Endothelial cell of umbilical vein (primary cell): ENCODE results near the gene LDB3. TPM values are rescaled to one million over a fixed set of nuclear protein-coding genes. Genes with fewer than 3 reads are reported as not detected.

Experiments
- BruUV-seq: library from RNA; stranded (reverse); fragments of 400-500 nt; replicated peaks from 2 replicates; lab custom pipeline; 2021; lab: Mats Ljungman, UMichigan
- CTCF ChIA-PET: fragments of 300-600, 350-600 bp; sonication (Branson Sonifier 250); formaldehyde crosslinking; loops from one replicate; lab custom pipeline; 2021; ENCODE audit warnings: antibody characterized with exemption, inconsistent platforms; lab: Charles Lee
- POLR2A ChIA-PET: fragments of 300-600, 350-600 bp; sonication (Branson Sonifier 250); formaldehyde crosslinking; loops from one replicate; lab custom pipeline; 2021; ENCODE audit warnings: antibody characterized with exemption, inconsistent platforms; lab: Charles Lee
- DNase-seq: peaks from one replicate; pipeline ENCODE4 v3.0.0-alpha.2; 2011; ENCODE audit warnings: low read depth, low spot score
- FAIRE-seq: peaks from 2 replicates; lab custom pipeline; 2011; peaks lifted over from hg19 to GRCh38; lab: Jason Lieb, UNC
- H2AFZ ChIP-seq: 2 replicates; pipeline ENCODE4 v1.6.0; 2012; ENCODE audit warnings: low read depth, low read length, control low read depth, inconsistent platforms
- H3K27ac ChIP-seq: 2 replicates; pipeline ENCODE4 v1.5.1; 2011; ENCODE audit warnings: low read depth, mild to moderate bottlenecking, control low read depth, low read length, moderate library complexity; ENCODE audit not compliant: insufficient read depth
- H3K27me3 ChIP-seq, 2 experiments: 2 replicates each; pipeline versions ENCODE4 v1.6.0 to v1.6.1; 2011; ENCODE audit warnings: low read length in 2 of 2, mixed read lengths in 1 of 2; ENCODE audit not compliant: control insufficient read depth in 2 of 2, insufficient read depth in 2 of 2
- H3K36me3 ChIP-seq, 2 experiments: 2 replicates in 1 of 2; 3 replicates in 1 of 2; pipeline ENCODE4 v1.5.1; 2011; ENCODE audit warnings: low read length in 2 of 2, mild to moderate bottlenecking in 1 of 2, moderate library complexity in 1 of 2; ENCODE audit not compliant: control insufficient read depth in 2 of 2, insufficient read depth in 2 of 2; ENCODE audit errors: extremely low read depth in 1 of 2
- H3K4me1 ChIP-seq: 3 replicates; pipeline ENCODE4 v1.5.1; 2011; ENCODE audit warnings: mild to moderate bottlenecking, low read length; ENCODE audit not compliant: control insufficient read depth, insufficient read depth; ENCODE audit errors: extremely low read depth
- H3K4me2 ChIP-seq: 2 replicates; pipeline ENCODE4 v1.6.1; 2011; ENCODE audit warnings: low read length, control low read depth, mixed read lengths; ENCODE audit not compliant: insufficient read depth
- H3K4me3 ChIP-seq, 3 experiments: fragments of 200-600 bp in 1 of 3; sonication (generic), shearing (Covaris generic) in 1 of 3; replicated peaks in 1 of 3; 2 replicates each; pipeline ENCODE4 v1.5.1; 2011 to 2016; ENCODE audit warnings: control low read depth in 3 of 3, low read length in 3 of 3, mild to moderate bottlenecking in 2 of 3, inconsistent platforms in 1 of 3, low read depth in 1 of 3, moderate library complexity in 1 of 3; ENCODE audit not compliant: insufficient read depth in 1 of 3
- H3K79me2 ChIP-seq: 2 replicates; pipeline ENCODE4 v1.6.0; 2012; ENCODE audit warnings: low read length, inconsistent platforms; ENCODE audit not compliant: control insufficient read depth, insufficient read depth
- H3K9ac ChIP-seq: replicated peaks from 2 replicates; pipeline ENCODE3; 2011; ENCODE audit warnings: low read length, control low read depth; ENCODE audit not compliant: insufficient read depth; ENCODE audit errors: extremely low read depth
- H3K9me1 ChIP-seq: replicated peaks from 3 replicates; pipeline ENCODE4 v1.6.0; 2011; ENCODE audit warnings: mild to moderate bottlenecking, low read length; ENCODE audit not compliant: control insufficient read depth, insufficient read depth; ENCODE audit errors: extremely low read depth
- H3K9me3 ChIP-seq: replicated peaks from 2 replicates; pipeline ENCODE4 v1.5.1; 2012; ENCODE audit warnings: low read length, inconsistent platforms; ENCODE audit not compliant: control insufficient read depth, insufficient read depth
- H4K20me1 ChIP-seq: replicated peaks from 2 replicates; pipeline ENCODE3; 2011; ENCODE audit warnings: mild to moderate bottlenecking, low read length; ENCODE audit not compliant: control insufficient read depth, insufficient read depth; ENCODE audit errors: extremely low read depth
- EZH2 ChIP-seq: IDR thresholded peaks from 2 replicates; pipeline ENCODE4 v1.6.1; 2012; ENCODE audit warnings: borderline replicate concordance, low read depth, mild to moderate bottlenecking, moderate library complexity, low read length, inconsistent platforms; ENCODE audit not compliant: severe bottlenecking
- FOS ChIP-seq: IDR thresholded peaks from 2 replicates; pipeline ENCODE4 v1.6.1; 2011; ENCODE audit warnings: mild to moderate bottlenecking, low read length, moderate library complexity, borderline replicate concordance; ENCODE audit not compliant: insufficient read depth
- GATA2 ChIP-seq: IDR thresholded peaks from 2 replicates; pipeline ENCODE4 v1.7.0; 2011; ENCODE audit warnings: low read depth, mild to moderate bottlenecking, moderate library complexity, mixed read lengths, low read length; ENCODE audit not compliant: insufficient read length, insufficient read depth
- JUN ChIP-seq: IDR thresholded peaks from 2 replicates; pipeline ENCODE4 v1.6.1; 2011; ENCODE audit warnings: borderline replicate concordance, low read depth; ENCODE audit not compliant: insufficient read length, insufficient read depth
- MAX ChIP-seq: IDR thresholded peaks from 2 replicates; pipeline ENCODE4 v1.6.1; 2011; ENCODE audit not compliant: insufficient read depth, insufficient read length
- MYC ChIP-seq: IDR thresholded peaks from one replicate; pipeline ENCODE4 v1.6.1; 2011; ENCODE audit warnings: mild to moderate bottlenecking, low read depth, low read length
- POLR2AphosphoS5 ChIP-seq: IDR thresholded peaks from 2 replicates; pipeline ENCODE4 v1.6.1; 2012; ENCODE audit warnings: low read depth, mild to moderate bottlenecking, control low read depth, low read length, moderate library complexity; ENCODE audit not compliant: insufficient read depth
- dilution Hi-C: fragments of 300-500 bp; cut with MboI; formaldehyde crosslinking; loops from one replicate; pipeline ENCODE4 v1.15.0; 2019; ENCODE audit warnings: low sequenced_read_pairs; ENCODE audit not compliant: extremely low pct_ligation_motif_present
- intact Hi-C: fragments of 100-400 bp; cut with micrococcal nuclease; formaldehyde crosslinking; loops from one replicate; pipeline ENCODE4 v1.10.0; 2022
- polyA plus RNA-seq, 4 experiments: library from polyadenylated mRNA; depleted of rRNA in 3 of 4; stranded (reverse) in 3 of 4; unstranded in 1 of 4; fragments of >200 nt; gene quantifications; 2 replicates each; pipeline versions ENCODE4 v1.2.1 to v1.2.3, GENCODE V29; 2011 to 2012; ENCODE audit warnings: missing spikeins in 1 of 4
- total RNA-seq: library from RNA; stranded (reverse); gene quantifications from 2 replicates; pipeline ENCODE4 v1.2.3, GENCODE V29; 2021
- TF ChIP-seq, protein P1 (sequence below), 2 donors: IDR thresholded peaks; 1 replicate in 1 of 2; 2 replicates in 1 of 2; pipeline ENCODE4 v1.5.1; 2011; ENCODE audit warnings: low read length in 2 of 2, mild to moderate bottlenecking in 2 of 2, moderate library complexity in 2 of 2, control low read depth in 1 of 2, inconsistent platforms in 1 of 2, low read depth in 1 of 2; ENCODE audit not compliant: insufficient read depth in 1 of 2; ENCODE audit errors: extremely low read depth in 1 of 2

The LDB3 gene
- total and polyA plus RNA-seq, 2 donors (not counting 3 experiments of a cell fraction or from before 2014, with no cell fraction given) = not detected

GRCh38 chr10:86721232-86721631 lies 52.9 kb downstream of the LDB3 start:
- POLR2A ChIA-PET = no interaction called here
- no peaks in the 10 kb centered on the region for H3K4me1 ChIP-seq
- no peaks in the 10 kb centered on the region for H4K20me1 ChIP-seq
- H3K27ac ChIP-seq = no peak overlapping the region
- no peaks in the 10 kb centered on the region for H3K9me1 ChIP-seq
- FAIRE-seq = no peak
- no peak overlapping the region for H2AFZ ChIP-seq
- H3K9me3 ChIP-seq = no peaks in the 10 kb centered on the region
- dilution Hi-C loops = no loop called here
- intact Hi-C loops = no loop called here
- no peaks in the 10 kb centered on the region for H3K36me3 ChIP-seq
- TF ChIP-seq POLR2AphosphoS5 = no peak
- TF ChIP-seq, protein P1, sequence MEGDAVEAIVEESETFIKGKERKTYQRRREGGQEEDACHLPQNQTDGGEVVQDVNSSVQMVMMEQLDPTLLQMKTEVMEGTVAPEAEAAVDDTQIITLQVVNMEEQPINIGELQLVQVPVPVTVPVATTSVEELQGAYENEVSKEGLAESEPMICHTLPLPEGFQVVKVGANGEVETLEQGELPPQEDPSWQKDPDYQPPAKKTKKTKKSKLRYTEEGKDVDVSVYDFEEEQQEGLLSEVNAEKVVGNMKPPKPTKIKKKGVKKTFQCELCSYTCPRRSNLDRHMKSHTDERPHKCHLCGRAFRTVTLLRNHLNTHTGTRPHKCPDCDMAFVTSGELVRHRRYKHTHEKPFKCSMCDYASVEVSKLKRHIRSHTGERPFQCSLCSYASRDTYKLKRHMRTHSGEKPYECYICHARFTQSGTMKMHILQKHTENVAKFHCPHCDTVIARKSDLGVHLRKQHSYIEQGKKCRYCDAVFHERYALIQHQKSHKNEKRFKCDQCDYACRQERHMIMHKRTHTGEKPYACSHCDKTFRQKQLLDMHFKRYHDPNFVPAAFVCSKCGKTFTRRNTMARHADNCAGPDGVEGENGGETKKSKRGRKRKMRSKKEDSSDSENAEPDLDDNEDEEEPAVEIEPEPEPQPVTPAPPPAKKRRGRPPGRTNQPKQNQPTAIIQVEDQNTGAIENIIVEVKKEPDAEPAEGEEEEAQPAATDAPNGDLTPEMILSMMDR (IDR thresholded peaks at IDR 0.05; ENCODE audit: extremely low read depth in 1 of 2, insufficient read depth in 1 of 2, low read depth in 1 of 2, low read length in 2 of 2) = no peak
- no peak for TF ChIP-seq FOS
- no peak for TF ChIP-seq EZH2
- TF ChIP-seq MAX = no peak
- no peak for TF ChIP-seq GATA2
- no peak for TF ChIP-seq MYC
- no peak for TF ChIP-seq JUN
- no peak overlapping the region for H3K4me2 ChIP-seq
- H3K79me2 ChIP-seq = no peaks in the 10 kb centered on the region
- CTCF ChIA-PET = interaction anchor here (1.1 kb wide), 1 partner anchor 18 kb away, joined by 3 read pairs; no protein-coding TSS in a partner anchor
- DNase-seq = no peak
- no TSS peak for BruUV-seq
- peaks cover 66 to 77% of the 10 kb centered on the region in 2 experiments for H3K27me3 ChIP-seq
- no peak overlapping the region for H3K9ac ChIP-seq
- no peak overlapping the region for H3K4me3 ChIP-seq
